H9 (cell line): Measurements from ENCODE around the gene PRKD2. TPM values are rescaled to one million over a fixed set of nuclear protein-coding genes. Genes with fewer than 3 reads are reported as not detected.

Experiments
- DNase-seq: peaks from one replicate; pipeline ENCODE4 v3.0.0-alpha.2; 2017
- H2AFZ ChIP-seq: one replicate; pipeline ENCODE4 v1.6.1; 2013; ENCODE audit warnings: mild to moderate bottlenecking, low read length, control low read depth, moderate library complexity
- H2AK5ac ChIP-seq: 2 replicates; pipeline ENCODE4 v1.6.1; 2013; ENCODE audit warnings: low read length, control low read depth, mixed read lengths; ENCODE audit not compliant: insufficient read length
- H2BK120ac ChIP-seq: one replicate; pipeline ENCODE4 v1.6.1; 2013; ENCODE audit warnings: low read depth, mild to moderate bottlenecking, low read length, control low read depth, inconsistent platforms; ENCODE audit not compliant: poor library complexity, severe bottlenecking
- H2BK12ac ChIP-seq: 2 replicates; pipeline ENCODE4 v1.6.1; 2013; ENCODE audit warnings: low read length, control low read depth, mixed read lengths, low read depth; ENCODE audit not compliant: insufficient read length
- H2BK15ac ChIP-seq: 2 replicates; pipeline ENCODE4 v1.6.1; 2013; ENCODE audit warnings: low read depth, low read length, control low read depth
- H2BK20ac ChIP-seq: one replicate; pipeline ENCODE4 v1.6.1; 2013; ENCODE audit warnings: low read depth, mild to moderate bottlenecking, low read length, control low read depth, inconsistent platforms; ENCODE audit not compliant: poor library complexity, severe bottlenecking
- H2BK5ac ChIP-seq: 2 replicates; pipeline ENCODE4 v1.6.1; 2013; ENCODE audit warnings: low read length, control low read depth, mixed read lengths; ENCODE audit not compliant: insufficient read length
- H3K14ac ChIP-seq: 2 replicates; pipeline ENCODE4 v1.6.1; 2013; ENCODE audit warnings: low read length, control low read depth; ENCODE audit not compliant: insufficient read depth
- H3K18ac ChIP-seq: 2 replicates; pipeline ENCODE4 v1.6.1; 2013; ENCODE audit warnings: low read depth, mild to moderate bottlenecking, mixed read lengths, low read length, control low read depth; ENCODE audit not compliant: insufficient read length
- H3K23ac ChIP-seq: 2 replicates; pipeline ENCODE4 v1.6.1; 2013; ENCODE audit warnings: low read length, control low read depth, mixed read lengths, low read depth; ENCODE audit not compliant: insufficient read length
- H3K23me2 ChIP-seq: 2 replicates; pipeline ENCODE4 v1.6.1; 2013; ENCODE audit warnings: low read depth, mild to moderate bottlenecking, mixed read lengths, low read length, control low read depth; ENCODE audit not compliant: insufficient read length, poor library complexity, severe bottlenecking
- H3K27ac ChIP-seq: 2 replicates; pipeline ENCODE4 v1.5.1; 2013; ENCODE audit warnings: low read length, control low read depth, mixed read lengths, low read depth; ENCODE audit not compliant: insufficient read length
- H3K27me3 ChIP-seq: 2 replicates; pipeline ENCODE4 v1.6.1; 2013; ENCODE audit warnings: low read length, control low read depth, inconsistent platforms; ENCODE audit not compliant: insufficient read depth
- H3K4ac ChIP-seq: 2 replicates; pipeline ENCODE4 v1.6.1; 2013; ENCODE audit warnings: low read depth, mild to moderate bottlenecking, control low read depth, inconsistent platforms, low read length, moderate library complexity
- H3K4me1 ChIP-seq: 2 replicates; pipeline ENCODE4 v1.6.1; 2013; ENCODE audit warnings: low read length, control low read depth, inconsistent platforms; ENCODE audit not compliant: insufficient read depth
- H3K4me2 ChIP-seq: 2 replicates; pipeline ENCODE4 v1.6.1; 2013; ENCODE audit warnings: low read length, control low read depth, mixed read lengths; ENCODE audit not compliant: insufficient read length, insufficient read depth
- H3K56ac ChIP-seq: 2 replicates; pipeline ENCODE4 v1.6.1; 2013; ENCODE audit warnings: low read depth, mild to moderate bottlenecking, mixed read lengths, low read length, control low read depth; ENCODE audit not compliant: insufficient read length
- H3K79me1 ChIP-seq: 2 replicates; pipeline ENCODE4 v1.6.1; 2013; ENCODE audit warnings: low read depth, mild to moderate bottlenecking, moderate library complexity, low read length, control low read depth, inconsistent platforms; ENCODE audit not compliant: insufficient read depth, poor library complexity, severe bottlenecking
- H3K79me2 ChIP-seq: 2 replicates; pipeline ENCODE4 v1.6.1; 2013; ENCODE audit warnings: low read length, control low read depth, inconsistent platforms; ENCODE audit not compliant: insufficient read depth
- H3K9ac ChIP-seq: 2 replicates; pipeline ENCODE4 v1.6.1; 2013; ENCODE audit warnings: low read length, control low read depth, mixed read lengths; ENCODE audit not compliant: insufficient read length; ENCODE audit errors: extremely low read depth
- H3K9me3 ChIP-seq: one replicate; pipeline ENCODE4 v1.6.1; 2013; ENCODE audit warnings: low read depth, low read length, inconsistent platforms; ENCODE audit not compliant: control insufficient read depth
- H3T11ph ChIP-seq: one replicate; pipeline ENCODE4 v1.6.1; 2013; ENCODE audit warnings: mild to moderate bottlenecking, low read length, control low read depth, inconsistent platforms
- H4K20me1 ChIP-seq: one replicate; pipeline ENCODE4 v1.6.1; 2013; ENCODE audit not compliant: control insufficient read depth, insufficient read length, insufficient read depth
- H4K5ac ChIP-seq: 2 replicates; pipeline ENCODE4 v1.6.1; 2013; ENCODE audit warnings: low read depth, mild to moderate bottlenecking, mixed read lengths, low read length, control low read depth; ENCODE audit not compliant: insufficient read length
- H4K8ac ChIP-seq: replicated peaks from 2 replicates; pipeline ENCODE4 v1.6.1; 2013; ENCODE audit warnings: low read length, control low read depth, mixed read lengths, low read depth; ENCODE audit not compliant: insufficient read length
- H4K91ac ChIP-seq: 2 replicates; pipeline ENCODE4 v1.6.1; 2013; ENCODE audit warnings: low read depth, mild to moderate bottlenecking, moderate library complexity, mixed read lengths, low read length, control low read depth; ENCODE audit not compliant: insufficient read length
- H3K27ac Mint-ChIP-seq, 3 experiments: 2 replicates in 2 of 3; 3 replicates in 1 of 3; pipeline ENCODE4 v1.8.0; 2020 to 2021; ENCODE audit warnings: mixed read lengths in 3 of 3, mild to moderate bottlenecking in 1 of 3, moderate library complexity in 1 of 3
- H3K27me3 Mint-ChIP-seq: 2 replicates; pipeline ENCODE4 v1.8.0; 2021; ENCODE audit warnings: low read depth, mild to moderate bottlenecking, moderate library complexity, mixed read lengths
- H3K36me3 Mint-ChIP-seq, 3 experiments: 2 replicates in 2 of 3; 3 replicates in 1 of 3; pipeline ENCODE4 v1.8.0; 2020 to 2021; ENCODE audit warnings: low read depth in 3 of 3, mixed read lengths in 3 of 3; ENCODE audit not compliant: insufficient read depth in 1 of 3
- H3K4me1 Mint-ChIP-seq, 2 experiments: 2 replicates each; pipeline ENCODE4 v1.8.0; 2020; ENCODE audit warnings: mixed read lengths in 2 of 2
- H3K4me3 Mint-ChIP-seq, 2 experiments: 2 replicates in 1 of 2; 3 replicates in 1 of 2; pipeline ENCODE4 v1.8.0; 2020 to 2021; ENCODE audit warnings: mild to moderate bottlenecking in 2 of 2, mixed read lengths in 2 of 2, moderate library complexity in 1 of 2
- H3K9me3 Mint-ChIP-seq, 2 experiments: 2 replicates in 1 of 2; 3 replicates in 1 of 2; pipeline ENCODE4 v1.8.0; 2020; ENCODE audit warnings: mild to moderate bottlenecking in 2 of 2, mixed read lengths in 2 of 2, moderate library complexity in 1 of 2
- CTCF ChIP-seq: fragments of 200-600 bp; sonication (generic); conservative IDR thresholded peaks from 3 replicates; pipeline ENCODE4 v1.8.0; 2021; ENCODE audit warnings: antibody characterized with exemption, mild to moderate bottlenecking
- WGBS: extraction: QIAGEN DNeasy Blood & Tissue Kit; methylation state at CpG from one replicate; pipeline ENCODE4 v1.1.7; 2013; ENCODE audit warnings: missing lambda C conversion rate, low lambda C conversion rate, mixed read lengths; ENCODE audit not compliant: insufficient read length; ENCODE audit errors: extremely low coverage; 5-methylcytosine and 5-hydroxymethylcytosine counted together
- total RNA-seq: library from RNA; stranded (reverse); gene quantifications from 2 replicates; pipeline ENCODE4 v1.2.1, GENCODE V29; 2021

PRKD2 gene
- total RNA-seq, 1 experiment from 2014 or later, result 60.7 TPM

- no peak overlapping the region for H3K4me2 ChIP-seq
- no peak overlapping the region for H4K5ac ChIP-seq
- no peak overlapping the region for H2BK5ac ChIP-seq
- Mint-ChIP-seq H3K36me3 (peaks cover 27 to 50% (median 50%) of the 10 kb centered on the region in 3 experiments), H3K4me1 (peaks cover 7 to 11% of the 10 kb centered on the region in 2 experiments), H3K4me3 (no peak overlapping the region), H3K27me3 (no peaks in the 10 kb centered on the region; the same call in 1 of the 2 replicates), H3K27ac (peak overlapping the region in 1 of 3 experiments; percentile 5; a peak in 3 of 7 replicates), H3K9me3 (no peaks in the 10 kb centered on the region)
- H3K14ac ChIP-seq, result no peak overlapping the region
- no peak overlapping the region for H4K91ac ChIP-seq
- DNase-seq, result no peak
- no peak overlapping the region for H3K27ac ChIP-seq
- no peak overlapping the region for H4K8ac ChIP-seq
- no peak overlapping the region for H2BK15ac ChIP-seq
- no peak overlapping the region for H2BK120ac ChIP-seq
- no peaks in the 10 kb centered on the region for H4K20me1 ChIP-seq
- no peaks in the 10 kb centered on the region; the same call in 1 of the 2 replicates for H3K79me2 ChIP-seq
- H3K23me2 ChIP-seq, result peaks cover 11% of the 10 kb centered on the region
- no peak overlapping the region for H3K18ac ChIP-seq
- H3K23ac ChIP-seq, result no peak overlapping the region
- H2BK12ac ChIP-seq, result no peak overlapping the region
- H2AK5ac ChIP-seq, result no peak overlapping the region
- TF ChIP-seq CTCF, result no peak
- no peak overlapping the region for H3K9ac ChIP-seq
- H2BK20ac ChIP-seq, result no peak overlapping the region
- no CpG with 5 or more reads among the region's 22 CpGs for WGBS
- H3K27me3 ChIP-seq, result no peaks in the 10 kb centered on the region
- no peak overlapping the region for H3T11ph ChIP-seq
- H3K9me3 ChIP-seq, result no peaks in the 10 kb centered on the region
- no peaks in the 10 kb centered on the region for H3K79me1 ChIP-seq
- no peak overlapping the region for H3K4ac ChIP-seq
- H2AFZ ChIP-seq, result no peak overlapping the region
- no peaks in the 10 kb centered on the region; the same call in 1 of the 2 replicates for H3K4me1 ChIP-seq
- no peak overlapping the region for H3K56ac ChIP-seq
Measured at GRCh38 chr19:46720503-46721239, 3.8 kb upstream of the PRKD2 start.
